GM21381 (cell line): ENCODE results near the gene WWOX.

Experiments
- ATAC-seq: cut with Tn5 transposase; IDR thresholded peaks from one replicate; pipeline ENCODE4 v1.9.1; 2021; ENCODE audit warnings: mild to moderate bottlenecking, moderate library complexity; ENCODE audit not compliant: unreplicated experiment

The WWOX gene

GRCh38 chr16:79064256-79064972 is 965.0 kb downstream of the WWOX start:
- no peak for ATAC-seq

DNA sequence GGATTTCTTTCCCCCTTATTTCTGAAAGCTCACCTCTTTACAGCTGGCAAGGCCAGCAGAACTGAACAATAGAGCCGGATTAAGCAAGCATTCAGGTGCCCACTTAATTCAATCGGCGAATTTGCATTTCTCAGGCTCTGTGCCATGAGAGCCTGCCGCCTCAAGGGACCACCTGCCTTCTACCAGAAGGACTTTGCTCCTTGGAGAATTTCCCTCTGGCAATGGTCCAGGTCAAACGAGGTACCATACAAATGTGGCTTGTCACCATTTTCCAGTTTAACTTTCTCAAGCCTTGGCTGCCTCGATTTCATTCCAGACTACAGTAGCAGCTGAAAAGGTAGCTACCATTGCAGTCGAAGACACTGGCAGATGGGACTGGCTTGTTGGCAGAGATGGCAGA is 967.1 kb downstream of the WWOX start:
- ATAC-seq, result no peak

- ATAC-seq, result no peak
Observed at GRCh38 chr16:79067600-79067999, 968.1 kb downstream of the WWOX start.

DNA sequence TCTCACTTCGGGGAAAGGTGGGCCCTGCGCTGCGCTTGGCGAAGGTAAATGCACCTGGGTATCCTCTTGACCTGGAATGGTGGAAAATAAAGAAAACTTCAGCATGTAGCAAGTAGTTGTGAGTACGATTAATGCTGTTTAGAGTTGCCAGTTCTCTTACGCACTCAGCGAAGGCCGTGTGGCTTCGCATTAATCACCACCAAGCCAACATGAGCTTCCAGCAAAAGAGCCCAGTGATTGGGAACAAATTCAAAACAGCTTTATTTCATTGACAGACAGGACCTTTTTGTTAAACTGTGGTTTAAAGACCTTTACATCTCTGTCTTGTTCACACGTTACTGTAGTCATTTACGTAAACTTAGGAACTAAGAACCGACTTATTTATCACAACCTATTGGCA is 969.7 kb downstream of the WWOX start:
- no peak for ATAC-seq

GRCh38 chr16:79069633-79070032 is 970.2 kb downstream of the WWOX start:
- no peak for ATAC-seq

- ATAC-seq, result no peak
Observed at GRCh38 chr16:79071424-79071823, 972.0 kb downstream of the WWOX start.

GRCh38 chr16:79072517-79072916 is 973.1 kb downstream of the WWOX start:
- ATAC-seq, result no peak

GRCh38 chr16:79073566-79073965 is 974.1 kb downstream of the WWOX start:
- no peak for ATAC-seq

- ATAC-seq, result no peak
Observed at GRCh38 chr16:79074541-79074940, 975.1 kb downstream of the WWOX start.

DNA sequence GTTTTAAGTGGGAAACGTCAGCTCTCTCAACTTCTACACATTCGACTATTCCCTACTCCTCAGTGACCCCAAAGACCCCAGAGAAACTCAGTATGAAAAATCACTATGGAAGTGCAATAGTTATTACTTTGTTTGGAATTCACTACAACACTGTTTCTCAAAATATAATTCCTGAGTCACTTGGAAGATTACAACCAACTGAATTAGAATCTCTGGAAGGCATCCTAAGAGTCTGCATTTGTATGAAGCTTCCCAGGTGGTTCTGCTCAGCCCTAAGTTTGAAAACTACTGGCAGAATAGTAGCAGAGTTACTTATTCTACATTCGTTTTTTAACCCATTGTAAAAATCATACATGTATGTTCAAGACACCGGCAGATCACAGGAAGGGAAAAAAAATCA is 975.5 kb downstream of the WWOX start:
- ATAC-seq, result no peak

- ATAC-seq, result no peak
Observed at GRCh38 chr16:79076047-79076767, 976.8 kb downstream of the WWOX start.

DNA sequence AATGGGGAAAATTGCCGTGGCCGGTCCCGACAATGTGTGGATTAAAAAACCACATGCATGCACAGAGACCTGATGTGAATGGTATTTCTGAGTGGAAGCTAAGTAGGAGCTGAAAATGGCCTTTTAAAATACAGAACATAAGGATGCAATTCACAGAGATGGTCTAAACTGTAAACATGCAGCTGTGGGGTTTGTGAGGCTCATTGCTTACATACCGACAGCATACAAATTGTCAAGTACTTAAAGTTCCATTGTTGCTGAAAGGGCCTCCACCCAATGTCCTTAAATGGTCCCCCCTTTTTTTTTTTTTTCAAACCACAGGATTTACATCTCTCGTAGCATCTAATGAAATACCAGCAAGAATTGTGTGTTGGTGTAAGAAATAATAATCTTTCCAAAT is 977.9 kb downstream of the WWOX start:
- no peak for ATAC-seq

DNA sequence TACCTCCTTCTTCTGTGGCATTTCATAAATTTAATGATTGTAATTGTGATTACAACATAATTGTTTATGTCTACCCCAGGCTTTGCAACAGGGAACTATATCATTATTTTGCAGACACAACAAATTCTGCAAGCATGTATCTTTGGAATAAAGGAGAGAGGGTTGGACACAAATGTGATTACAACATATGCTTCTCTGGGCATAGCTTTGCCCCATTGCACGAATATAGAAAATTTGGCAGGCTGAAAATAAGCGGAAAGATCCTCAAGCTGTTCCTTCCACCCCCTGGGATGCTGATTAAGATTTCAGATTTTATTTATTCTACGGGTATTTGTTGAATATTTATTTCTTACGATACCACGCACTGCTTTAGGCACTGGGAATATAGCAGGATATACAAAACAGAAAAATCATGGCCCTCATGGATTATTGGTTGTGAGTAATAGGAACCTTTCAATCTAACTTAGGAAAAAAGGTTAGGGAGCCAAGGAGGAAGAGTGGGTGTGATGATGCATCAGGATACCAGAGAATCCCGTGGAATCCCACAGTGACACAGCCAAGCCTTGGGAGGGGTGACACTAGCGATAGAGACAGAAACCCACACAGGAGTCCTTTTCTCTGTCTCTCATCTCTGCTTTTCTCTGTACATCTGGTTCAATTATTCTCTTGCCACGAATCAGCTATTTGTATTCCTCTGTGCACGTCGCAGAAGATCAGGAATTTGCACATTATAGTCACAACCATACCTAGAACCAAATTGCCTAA is 980.4 kb downstream of the WWOX start:
- ATAC-seq, result no peak

DNA sequence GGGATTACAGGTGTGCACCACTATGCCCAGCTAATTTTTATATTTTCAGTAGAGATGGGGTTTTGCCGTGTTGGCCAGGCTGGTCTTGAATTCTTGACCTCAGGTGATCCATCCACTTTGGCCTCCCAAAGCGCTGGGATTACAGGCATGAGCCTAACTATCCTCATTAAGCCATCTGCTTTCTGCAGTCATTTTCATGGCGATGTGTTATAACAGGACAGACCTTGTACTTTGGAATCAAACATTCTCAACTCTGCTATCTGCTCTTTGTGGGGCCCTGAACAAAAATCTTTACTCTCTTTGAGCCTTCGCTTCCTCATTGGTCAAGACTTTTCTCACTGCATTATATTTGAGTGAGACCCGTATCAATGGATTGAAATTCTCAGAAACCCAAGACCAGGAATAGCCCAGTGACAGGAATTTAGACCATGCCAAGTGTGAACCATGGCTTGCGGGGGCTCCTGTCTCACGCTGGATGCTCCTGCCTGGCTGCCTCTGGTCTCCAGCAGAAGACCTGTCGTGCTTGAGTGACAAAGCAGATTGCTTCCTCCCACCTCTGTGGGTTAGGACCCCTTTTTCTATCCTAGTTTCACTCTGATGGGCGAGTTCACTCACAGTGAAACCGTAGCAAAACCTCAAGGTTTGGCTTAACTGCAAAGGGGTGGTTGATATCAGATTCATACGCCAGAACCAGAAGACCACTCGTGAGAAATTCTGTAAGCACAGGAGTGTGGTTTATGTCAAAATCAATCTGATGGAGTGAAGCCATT is 982.0 kb downstream of the WWOX start:
- no peak for ATAC-seq

DNA sequence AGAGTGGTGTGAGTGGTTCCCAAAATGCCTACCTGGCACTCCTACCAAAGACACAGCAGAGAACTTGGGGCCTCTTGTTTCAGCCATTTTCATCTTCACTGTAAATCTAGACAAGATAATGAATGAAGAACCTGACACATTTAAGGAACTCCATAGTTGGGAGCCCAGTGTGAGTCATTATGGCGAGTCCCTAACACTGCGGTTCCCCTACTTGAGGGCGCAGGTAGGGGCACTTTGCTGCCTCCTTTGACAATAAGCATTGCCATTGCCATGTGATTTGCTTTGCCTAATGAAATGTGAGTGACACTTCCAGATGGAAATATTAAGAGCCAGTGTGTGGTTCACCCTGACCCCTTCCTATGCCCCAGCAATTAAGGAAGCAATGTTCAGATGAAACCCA is 983.5 kb downstream of the WWOX start:
- ATAC-seq, result no peak

DNA sequence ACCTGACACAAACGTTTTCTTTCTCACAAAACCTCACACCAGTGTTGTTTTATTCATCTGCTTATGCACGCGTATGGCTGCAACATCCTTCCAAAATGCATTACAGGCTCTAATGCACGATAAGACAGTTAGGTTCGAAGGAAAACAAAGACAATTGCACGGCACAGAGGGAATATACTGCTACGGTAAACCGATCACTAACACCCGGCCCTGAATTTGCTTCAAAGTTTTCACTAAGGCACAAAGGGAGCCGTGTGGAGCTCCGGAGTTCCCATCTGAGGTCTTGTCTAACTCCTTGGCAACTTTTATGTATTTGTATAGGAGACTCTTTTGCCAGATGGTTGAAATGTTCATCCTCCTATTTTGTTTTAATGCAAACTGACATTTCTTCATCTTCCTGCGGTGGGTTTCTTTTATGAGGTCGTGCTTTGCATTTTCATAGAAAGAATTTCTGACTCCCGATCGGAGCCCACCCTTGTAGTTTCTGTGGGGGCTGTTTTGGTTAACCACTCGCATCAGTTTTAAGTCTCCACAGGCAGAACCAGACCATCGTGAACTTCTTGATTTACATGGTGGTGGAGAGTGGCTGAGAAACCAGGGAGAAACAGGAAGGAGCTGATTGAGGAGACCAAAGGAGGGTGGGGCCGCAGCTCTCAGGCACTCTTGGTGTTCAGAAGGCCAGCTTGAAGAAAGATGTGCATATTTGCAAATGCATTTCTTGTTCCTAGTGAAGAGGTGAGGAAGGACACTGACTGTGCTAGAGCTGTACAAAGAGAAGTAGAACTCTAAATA is 984.2 kb downstream of the WWOX start:
- ATAC-seq, result no peak

DNA sequence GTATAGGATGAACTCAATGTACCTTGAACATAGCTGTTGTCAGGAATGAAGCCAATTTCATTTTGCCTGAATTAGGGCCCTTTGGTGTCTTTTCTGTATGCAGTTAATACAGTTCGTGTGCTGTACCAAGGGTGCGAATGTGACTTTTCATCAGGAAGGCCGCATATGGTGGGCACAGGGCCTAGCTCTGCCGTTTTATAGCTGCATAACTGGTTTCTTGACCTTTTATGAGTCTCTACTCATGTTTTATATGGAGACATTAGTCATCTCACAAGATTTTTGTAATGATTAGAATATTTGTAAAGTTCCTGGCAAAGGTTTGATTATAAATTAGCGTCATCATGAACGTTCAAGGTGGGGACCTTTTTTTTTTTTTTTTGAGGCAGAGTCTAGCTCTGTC is 989.5 kb downstream of the WWOX start:
- no peak for ATAC-seq

GRCh38 chr16:79089735-79090284 is 990.4 kb downstream of the WWOX start:
- ATAC-seq, result peak; percentile 71

DNA sequence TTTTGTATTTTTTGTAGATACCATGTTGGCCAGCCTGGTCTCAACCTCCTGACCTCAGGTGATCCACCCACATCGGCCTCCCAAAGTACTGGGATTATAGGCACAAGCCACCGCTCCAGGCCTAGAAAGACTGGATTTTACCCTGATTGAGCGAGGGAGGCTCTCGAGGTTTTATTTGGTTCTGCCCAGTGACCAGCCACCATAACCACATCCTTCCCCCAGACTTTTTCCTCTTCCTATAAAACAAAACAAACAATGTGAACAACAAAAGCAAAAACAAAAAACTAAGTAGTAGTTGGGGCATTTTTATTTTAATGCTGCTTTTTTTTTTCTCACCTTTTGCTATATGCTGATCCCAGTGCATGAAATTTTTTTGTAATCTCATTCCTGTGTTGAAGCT is 991.5 kb downstream of the WWOX start:
- no peak for ATAC-seq

- no peak for ATAC-seq
Observed at GRCh38 chr16:79092846-79093245, 993.4 kb downstream of the WWOX start.
